ENCODE measurements around the gene RIMS4.

Gene RIMS4

DNA sequence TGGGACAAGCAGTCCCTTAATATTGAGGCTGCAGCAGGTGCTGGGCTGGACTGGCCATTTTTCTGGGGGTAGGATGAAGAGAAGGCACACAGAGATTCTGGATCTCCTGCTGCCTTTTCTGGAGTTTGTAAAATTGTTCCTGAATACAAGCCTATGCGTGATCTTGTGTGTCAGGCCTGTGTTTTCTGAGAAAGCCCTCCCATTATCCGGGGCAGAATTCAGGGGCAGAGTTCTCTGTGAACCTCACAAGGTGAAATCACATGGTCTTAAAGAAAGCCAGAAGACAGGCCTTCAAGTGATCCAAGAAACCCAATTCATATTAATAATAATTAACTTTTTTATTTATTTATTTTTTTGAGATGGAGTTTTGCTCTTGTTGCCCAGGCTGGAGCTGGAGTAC is 82.7 kb downstream of the RIMS4 start:
- no peaks in the 10 kb centered on the region for H3K27me3 ChIP-seq (ENCODE audit: insufficient read depth, poor library complexity, severe bottlenecking)
- H3K4me3 ChIP-seq (replicated peaks; ENCODE audit: insufficient read depth, low read length) = no peak overlapping the region
- no peak for DNase-seq (ENCODE audit: low read depth in 1 of 2, low spot score in 1 of 2)
- TF ChIP-seq, protein P1, sequence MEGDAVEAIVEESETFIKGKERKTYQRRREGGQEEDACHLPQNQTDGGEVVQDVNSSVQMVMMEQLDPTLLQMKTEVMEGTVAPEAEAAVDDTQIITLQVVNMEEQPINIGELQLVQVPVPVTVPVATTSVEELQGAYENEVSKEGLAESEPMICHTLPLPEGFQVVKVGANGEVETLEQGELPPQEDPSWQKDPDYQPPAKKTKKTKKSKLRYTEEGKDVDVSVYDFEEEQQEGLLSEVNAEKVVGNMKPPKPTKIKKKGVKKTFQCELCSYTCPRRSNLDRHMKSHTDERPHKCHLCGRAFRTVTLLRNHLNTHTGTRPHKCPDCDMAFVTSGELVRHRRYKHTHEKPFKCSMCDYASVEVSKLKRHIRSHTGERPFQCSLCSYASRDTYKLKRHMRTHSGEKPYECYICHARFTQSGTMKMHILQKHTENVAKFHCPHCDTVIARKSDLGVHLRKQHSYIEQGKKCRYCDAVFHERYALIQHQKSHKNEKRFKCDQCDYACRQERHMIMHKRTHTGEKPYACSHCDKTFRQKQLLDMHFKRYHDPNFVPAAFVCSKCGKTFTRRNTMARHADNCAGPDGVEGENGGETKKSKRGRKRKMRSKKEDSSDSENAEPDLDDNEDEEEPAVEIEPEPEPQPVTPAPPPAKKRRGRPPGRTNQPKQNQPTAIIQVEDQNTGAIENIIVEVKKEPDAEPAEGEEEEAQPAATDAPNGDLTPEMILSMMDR (IDR thresholded peaks at IDR 0.05; ENCODE audit: insufficient read depth, low read length) = no peak
- no peak for TF ChIP-seq POLR2AphosphoS5 (IDR thresholded peaks at IDR 0.05; ENCODE audit: low read depth)
- TF ChIP-seq SPI1 (IDR thresholded peaks at IDR 0.05; ENCODE audit: borderline replicate concordance, low read depth) = no peak
- no peak for TF ChIP-seq REST (IDR thresholded peaks at IDR 0.05; ENCODE audit: insufficient replicate concordance, low read depth)
- no peak for TF ChIP-seq GABPA (IDR thresholded peaks at IDR 0.05; ENCODE audit: low read depth)
- H3K27ac ChIP-seq (replicated peaks) = no peak overlapping the region

GRCh38 chr20:44727039-44727438 is 83.3 kb downstream of the RIMS4 start:
- TF ChIP-seq REST (IDR thresholded peaks at IDR 0.05; ENCODE audit: insufficient replicate concordance, low read depth) (no peak), SPI1 (IDR thresholded peaks at IDR 0.05; ENCODE audit: borderline replicate concordance, low read depth) (no peak), GABPA (IDR thresholded peaks at IDR 0.05; ENCODE audit: low read depth) (no peak), POLR2AphosphoS5 (IDR thresholded peaks at IDR 0.05; ENCODE audit: low read depth) (no peak)
- Histone ChIP-seq H3K4me3 (replicated peaks; ENCODE audit: insufficient read depth, low read length) (no peak overlapping the region), H3K27ac (replicated peaks) (no peak overlapping the region), H3K27me3 (ENCODE audit: insufficient read depth, poor library complexity, severe bottlenecking) (no peaks in the 10 kb centered on the region)
- no peak for DNase-seq (ENCODE audit: low read depth in 1 of 2, low spot score in 1 of 2)

- Histone ChIP-seq H3K27ac (replicated peaks) (no peak overlapping the region), H3K27me3 (ENCODE audit: insufficient read depth, poor library complexity, severe bottlenecking) (no peaks in the 10 kb centered on the region), H3K4me3 (replicated peaks; ENCODE audit: insufficient read depth, low read length) (no peak overlapping the region)
- DNase-seq (ENCODE audit: low read depth in 1 of 2, low spot score in 1 of 2) = no peak
- no peak for TF ChIP-seq SPI1 (IDR thresholded peaks at IDR 0.05; ENCODE audit: borderline replicate concordance, low read depth)
- TF ChIP-seq GABPA (IDR thresholded peaks at IDR 0.05; ENCODE audit: low read depth) = no peak
These were observed 84.5 kb downstream of the RIMS4 start for GRCh38 chr20:44725837-44726236.

DNA sequence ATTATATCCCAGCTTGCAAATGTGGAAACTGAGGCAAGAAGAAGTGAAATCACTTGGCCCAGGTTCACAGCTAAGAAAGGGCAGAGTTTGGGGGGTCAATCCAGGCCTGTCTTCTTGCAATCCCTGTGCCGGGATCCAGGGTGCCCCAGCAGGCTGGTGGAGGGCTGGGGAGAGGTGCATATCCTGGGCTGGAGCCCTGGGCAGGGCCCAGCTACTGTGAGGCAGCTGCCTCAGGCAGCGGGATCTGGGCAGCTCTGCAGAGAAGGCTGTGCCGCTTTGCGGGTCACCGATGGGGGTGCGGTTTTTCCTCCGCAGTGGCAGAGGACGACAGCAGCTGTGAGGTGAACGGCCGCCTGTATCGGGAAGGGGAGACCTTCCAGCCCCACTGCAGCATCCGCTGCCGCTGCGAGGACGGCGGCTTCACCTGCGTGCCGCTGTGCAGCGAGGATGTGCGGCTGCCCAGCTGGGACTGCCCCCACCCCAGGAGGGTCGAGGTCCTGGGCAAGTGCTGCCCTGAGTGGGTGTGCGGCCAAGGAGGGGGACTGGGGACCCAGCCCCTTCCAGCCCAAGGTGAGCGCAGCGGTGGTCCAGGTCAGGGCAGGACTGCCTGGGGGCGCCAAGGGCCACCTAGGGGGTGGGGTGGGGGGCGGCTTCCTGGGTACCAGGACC is 85.8 kb downstream of the RIMS4 start:
- Histone ChIP-seq H3K4me3 (replicated peaks; ENCODE audit: insufficient read depth, low read length) (no peak overlapping the region), H3K27me3 (ENCODE audit: insufficient read depth, poor library complexity, severe bottlenecking) (no peaks in the 10 kb centered on the region), H3K27ac (replicated peaks) (no peak overlapping the region)
- TF ChIP-seq SPI1 (IDR thresholded peaks at IDR 0.05; ENCODE audit: borderline replicate concordance, low read depth) (no peak), REST (IDR thresholded peaks at IDR 0.05; ENCODE audit: insufficient replicate concordance, low read depth) (no peak), POLR2AphosphoS5 (IDR thresholded peaks at IDR 0.05; ENCODE audit: low read depth) (no peak), GABPA (IDR thresholded peaks at IDR 0.05; ENCODE audit: low read depth) (no peak)
- TF ChIP-seq, protein P1 (IDR thresholded peaks at IDR 0.05; ENCODE audit: insufficient read depth, low read length) = no peak
- DNase-seq (ENCODE audit: low read depth in 1 of 2, low spot score in 1 of 2) = no peak

Data from HL-60 (cell line).